ENCODE measurements around the gene USP30. TPM values are rescaled to one million over a fixed set of nuclear protein-coding genes. Genes with fewer than 3 reads are reported as not detected.

The USP30 gene
- total and polyA plus RNA-seq, 9 of the 15 experiments (the other 6 are each of a cell fraction or from before 2014, with no cell fraction given) = 1.4 to 15.2 (median 7.0) TPM

DNA sequence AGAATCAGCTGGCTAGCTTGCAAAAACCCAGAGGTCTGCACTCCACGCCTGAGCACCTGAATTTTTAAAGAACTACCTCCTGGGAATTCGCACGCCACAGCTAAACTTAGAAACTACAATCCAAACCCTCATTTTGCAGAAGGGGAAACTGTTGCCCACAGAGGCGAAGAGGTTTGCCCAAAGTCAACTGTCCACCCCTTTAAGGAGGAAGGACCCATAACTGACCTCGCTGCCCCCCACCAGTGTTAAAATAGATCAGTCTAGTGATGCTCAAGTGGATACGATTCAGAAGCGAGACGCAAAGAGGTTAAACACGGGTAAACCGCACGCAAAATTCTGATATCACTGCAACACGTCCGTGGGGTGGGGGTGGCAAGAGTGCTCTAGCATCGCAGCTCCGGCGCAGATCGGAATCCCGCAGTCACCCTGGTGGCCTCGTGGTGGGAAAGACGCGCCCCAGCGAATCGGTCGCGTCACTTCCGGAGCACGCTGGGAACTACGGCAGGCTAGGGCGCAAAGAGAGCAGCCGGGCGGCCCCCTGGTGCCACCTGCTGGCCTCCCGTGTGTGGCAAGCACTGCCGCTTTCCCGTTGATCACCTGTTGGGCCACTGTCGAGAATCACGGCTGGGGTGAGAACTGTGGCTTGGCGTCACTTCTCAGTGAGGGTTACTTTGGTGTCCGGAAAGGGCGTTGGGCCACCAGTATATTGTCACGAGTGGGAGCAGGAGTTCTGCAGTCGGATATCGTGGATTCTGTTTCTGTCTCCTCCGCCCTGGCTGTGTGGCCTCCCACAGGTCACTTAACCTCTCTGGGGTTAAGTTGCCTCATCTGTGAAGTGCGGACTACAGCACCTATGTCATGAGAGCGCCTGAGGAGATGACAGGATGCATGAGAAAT is 40.9 kb downstream of the USP30 start, which contains the start of gene ALKBH2 (continued):
- TF ChIP-seq GTF2A2 (tag; IDR thresholded peaks at IDR 0.05) = no peak
- TF ChIP-seq E2F3 (CRISPR knock-in tag; IDR thresholded peaks at IDR 0.05) = 0 out of 2 replicates have a peak, but pooled peaks have one; percentile 36
- no peak for TF ChIP-seq GTF2E2 (tag; IDR thresholded peaks at IDR 0.05)
- TF ChIP-seq RFX7 (CRISPR knock-in tag; IDR thresholded peaks at IDR 0.05) = no peak
- peak; percentile 28 for TF ChIP-seq DACH1 (IDR thresholded peaks at IDR 0.05; ENCODE audit: partially characterized antibody)
- TF ChIP-seq YBX1 (IDR thresholded peaks at IDR 0.05) = no peak
- TF ChIP-seq NRF1 (conservative IDR thresholded peaks at IDR 0.05 in 1 of 2, IDR thresholded peaks at IDR 0.05 in 1 of 2) = peak; percentile 81 to 85
- TF ChIP-seq ZFP36 (IDR thresholded peaks at IDR 0.05; ENCODE audit: low read depth, low read length, partially characterized antibody) = peak; percentile 90
- TF ChIP-seq POLR2G (IDR thresholded peaks at IDR 0.05; ENCODE audit: low read depth, low read length) = peak; percentile 91
- TF ChIP-seq ZNF12 (CRISPR knock-in tag; IDR thresholded peaks at IDR 0.05) = no peak
- TF ChIP-seq, protein P1, sequence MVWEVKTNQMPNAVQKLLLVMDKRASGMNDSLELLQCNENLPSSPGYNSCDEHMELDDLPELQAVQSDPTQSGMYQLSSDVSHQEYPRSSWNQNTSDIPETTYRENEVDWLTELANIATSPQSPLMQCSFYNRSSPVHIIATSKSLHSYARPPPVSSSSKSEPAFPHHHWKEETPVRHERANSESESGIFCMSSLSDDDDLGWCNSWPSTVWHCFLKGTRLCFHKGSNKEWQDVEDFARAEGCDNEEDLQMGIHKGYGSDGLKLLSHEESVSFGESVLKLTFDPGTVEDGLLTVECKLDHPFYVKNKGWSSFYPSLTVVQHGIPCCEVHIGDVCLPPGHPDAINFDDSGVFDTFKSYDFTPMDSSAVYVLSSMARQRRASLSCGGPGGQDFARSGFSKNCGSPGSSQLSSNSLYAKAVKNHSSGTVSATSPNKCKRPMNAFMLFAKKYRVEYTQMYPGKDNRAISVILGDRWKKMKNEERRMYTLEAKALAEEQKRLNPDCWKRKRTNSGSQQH (CRISPR knock-in tag; IDR thresholded peaks at IDR 0.05) = no peak
- TF ChIP-seq POLR2A (conservative IDR thresholded peaks at IDR 0.05) = peak; percentile 85
- TF ChIP-seq THRAP3 (IDR thresholded peaks at IDR 0.05; ENCODE audit: borderline replicate concordance) = no peak; the same call in 1 of the 2 replicates
- TF ChIP-seq ZC3H4 (CRISPR knock-in tag; IDR thresholded peaks at IDR 0.05; ENCODE audit: borderline replicate concordance) = no peak
- TF ChIP-seq, protein P2, sequence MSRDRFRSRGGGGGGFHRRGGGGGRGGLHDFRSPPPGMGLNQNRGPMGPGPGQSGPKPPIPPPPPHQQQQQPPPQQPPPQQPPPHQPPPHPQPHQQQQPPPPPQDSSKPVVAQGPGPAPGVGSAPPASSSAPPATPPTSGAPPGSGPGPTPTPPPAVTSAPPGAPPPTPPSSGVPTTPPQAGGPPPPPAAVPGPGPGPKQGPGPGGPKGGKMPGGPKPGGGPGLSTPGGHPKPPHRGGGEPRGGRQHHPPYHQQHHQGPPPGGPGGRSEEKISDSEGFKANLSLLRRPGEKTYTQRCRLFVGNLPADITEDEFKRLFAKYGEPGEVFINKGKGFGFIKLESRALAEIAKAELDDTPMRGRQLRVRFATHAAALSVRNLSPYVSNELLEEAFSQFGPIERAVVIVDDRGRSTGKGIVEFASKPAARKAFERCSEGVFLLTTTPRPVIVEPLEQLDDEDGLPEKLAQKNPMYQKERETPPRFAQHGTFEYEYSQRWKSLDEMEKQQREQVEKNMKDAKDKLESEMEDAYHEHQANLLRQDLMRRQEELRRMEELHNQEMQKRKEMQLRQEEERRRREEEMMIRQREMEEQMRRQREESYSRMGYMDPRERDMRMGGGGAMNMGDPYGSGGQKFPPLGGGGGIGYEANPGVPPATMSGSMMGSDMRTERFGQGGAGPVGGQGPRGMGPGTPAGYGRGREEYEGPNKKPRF (IDR thresholded peaks at IDR 0.05; ENCODE audit: low read depth, low read length) = no peak
- TF ChIP-seq KLF6 (CRISPR knock-in tag; IDR thresholded peaks at IDR 0.05; ENCODE audit: borderline replicate concordance) = no peak
- TF ChIP-seq SP2 (IDR thresholded peaks at IDR 0.05; ENCODE audit: extremely low read depth, low read depth, low read length, poor library complexity, severe bottlenecking) = no peak
- no peak for TF ChIP-seq ZFPM2 (CRISPR knock-in tag; IDR thresholded peaks at IDR 0.05)
- TF ChIP-seq ZNF3 (CRISPR knock-in tag; IDR thresholded peaks at IDR 0.05) = no peak
- peak; percentile 67 for TF ChIP-seq CC2D1A (IDR thresholded peaks at IDR 0.05)
- TF ChIP-seq BDP1 (IDR thresholded peaks at IDR 0.05; ENCODE audit: insufficient read depth, insufficient read length) = no peak
- no peak for TF ChIP-seq ZNF696 (CRISPR knock-in tag; conservative IDR thresholded peaks at IDR 0.05)
- peak; percentile 48 for TF ChIP-seq SMARCE1 (IDR thresholded peaks at IDR 0.05)
- TF ChIP-seq KLF1 (tag; IDR thresholded peaks at IDR 0.05) = no peak
- TF ChIP-seq, protein P3, sequence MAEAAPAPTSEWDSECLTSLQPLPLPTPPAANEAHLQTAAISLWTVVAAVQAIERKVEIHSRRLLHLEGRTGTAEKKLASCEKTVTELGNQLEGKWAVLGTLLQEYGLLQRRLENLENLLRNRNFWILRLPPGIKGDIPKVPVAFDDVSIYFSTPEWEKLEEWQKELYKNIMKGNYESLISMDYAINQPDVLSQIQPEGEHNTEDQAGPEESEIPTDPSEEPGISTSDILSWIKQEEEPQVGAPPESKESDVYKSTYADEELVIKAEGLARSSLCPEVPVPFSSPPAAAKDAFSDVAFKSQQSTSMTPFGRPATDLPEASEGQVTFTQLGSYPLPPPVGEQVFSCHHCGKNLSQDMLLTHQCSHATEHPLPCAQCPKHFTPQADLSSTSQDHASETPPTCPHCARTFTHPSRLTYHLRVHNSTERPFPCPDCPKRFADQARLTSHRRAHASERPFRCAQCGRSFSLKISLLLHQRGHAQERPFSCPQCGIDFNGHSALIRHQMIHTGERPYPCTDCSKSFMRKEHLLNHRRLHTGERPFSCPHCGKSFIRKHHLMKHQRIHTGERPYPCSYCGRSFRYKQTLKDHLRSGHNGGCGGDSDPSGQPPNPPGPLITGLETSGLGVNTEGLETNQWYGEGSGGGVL (CRISPR knock-in tag; IDR thresholded peaks at IDR 0.05) = no peak

Data from K562 (cell line).